VCaP (cell line): ENCODE measurements around the gene EVI5L.

Experiments used
- H3K27ac ChIP-seq: fragments of 450-650 bp; 2 replicates; pipeline ENCODE4 v1.5.1; 2017
- CTCF ChIP-seq: fragments of 450-650 bp; conservative IDR thresholded peaks from 2 replicates; pipeline ENCODE4 v1.5.1; 2017; ENCODE audit warnings: mild to moderate bottlenecking, moderate library complexity

EVI5L gene

GRCh38 chr19:7788933-7789323 is 41.1 kb upstream of the EVI5L start:
- no peak for TF ChIP-seq CTCF
- no peak overlapping the region for H3K27ac ChIP-seq

GRCh38 chr19:7789447-7789846 is 40.6 kb upstream of the EVI5L start:
- TF ChIP-seq CTCF, result no peak
- no peak overlapping the region for H3K27ac ChIP-seq

GRCh38 chr19:7790416-7790815 is 39.6 kb upstream of the EVI5L start:
- TF ChIP-seq CTCF, result no peak
- H3K27ac ChIP-seq, result no peak overlapping the region

GRCh38 chr19:7792281-7792680 is 37.7 kb upstream of the EVI5L start:
- no peak for TF ChIP-seq CTCF

GRCh38 chr19:7792701-7793100 is 37.3 kb upstream of the EVI5L start:
- H3K27ac ChIP-seq, result peak overlapping the region; percentile 27; the same call in 1 of the 2 replicates

More at GRCh38 chr19:7792281-7792680, 37.7 kb upstream of the EVI5L start:
- H3K27ac ChIP-seq, result peak overlapping the region; percentile 27

GRCh38 chr19:7793493-7793892 is 36.5 kb upstream of the EVI5L start:
- TF ChIP-seq CTCF, result no peak
- H3K27ac ChIP-seq, result no peak overlapping the region

- no peak for TF ChIP-seq CTCF
These were observed 34.4 kb upstream of the EVI5L start for GRCh38 chr19:7795555-7796161.

GRCh38 chr19:7799640-7800355 is 30.2 kb upstream of the EVI5L start:
- H3K27ac ChIP-seq, result no peak overlapping the region
- TF ChIP-seq CTCF, result peak; percentile 64

More at GRCh38 chr19:7795555-7796161, 34.4 kb upstream of the EVI5L start:
- H3K27ac ChIP-seq, result no peak overlapping the region
